CD4-positive, alpha-beta T cell treated with Interleukin-4 for 4 hours (primary cell): Measurements from ENCODE around the gene HLA-DOB.
"Not testable (repeated sequence)": the region's sequence is repeated elsewhere in the genome, so short reads cannot be mapped to it uniquely, and the experiment has no call there.

Source experiments
- DNase-seq: peaks from one replicate; pipeline ENCODE4 v3.0.0-alpha.2; 2020

HLA-DOB gene

GRCh38 chr6:32807020-32807580 lies 9.7 kb downstream of the HLA-DOB start:
- DNase-seq, result no peak

- DNase-seq, result not testable (repeated sequence)
Observed at GRCh38 chr6:32805404-32805803, 11.4 kb downstream of the HLA-DOB start.

- no peak for DNase-seq
Observed at GRCh38 chr6:32803416-32803815, 13.4 kb downstream of the HLA-DOB start.

- no peak for DNase-seq
Observed at GRCh38 chr6:32799740-32800139, 17.1 kb downstream of the HLA-DOB start.

- DNase-seq, result no peak
Observed at GRCh38 chr6:32799168-32799567, 17.6 kb downstream of the HLA-DOB start.

- DNase-seq, result peak; percentile 70
Observed at GRCh38 chr6:32796848-32797776, 19.7 kb downstream of the HLA-DOB start.

GRCh38 chr6:32794510-32794909 lies 22.3 kb downstream of the HLA-DOB start:
- no peak for DNase-seq

GRCh38 chr6:32792901-32793435 lies 23.8 kb downstream of the HLA-DOB start:
- DNase-seq, result no peak

GRCh38 chr6:32790306-32790705 lies 26.5 kb downstream of the HLA-DOB start:
- no peak for DNase-seq

- peak; percentile 50 for DNase-seq
Observed at GRCh38 chr6:32785781-32786533, 30.8 kb downstream of the HLA-DOB start.

GRCh38 chr6:32782923-32783322 lies 33.9 kb downstream of the HLA-DOB start:
- DNase-seq, result not testable (repeated sequence)

GRCh38 chr6:32779036-32779435 lies 37.8 kb downstream of the HLA-DOB start:
- no peak for DNase-seq

- DNase-seq, result no peak
Observed at GRCh38 chr6:32775071-32775470, 41.7 kb downstream of the HLA-DOB start.

GRCh38 chr6:32774426-32774825 lies 42.4 kb downstream of the HLA-DOB start:
- DNase-seq, result no peak

- DNase-seq, result no peak
Observed at GRCh38 chr6:32772656-32773055, 44.1 kb downstream of the HLA-DOB start.

GRCh38 chr6:32764048-32764447 lies 52.8 kb downstream of the HLA-DOB start:
- DNase-seq, result no peak

GRCh38 chr6:32763421-32763820 lies 53.4 kb downstream of the HLA-DOB start, which contains the start of gene HLA-DQB2:
Gene HLA-DQB2, minus strand, starts transcription at chr6:32763532. Its CDS starts 62 bp downstream, at chr6:32763470.
- DNase-seq, result no peak
